ENCODE results near the gene CTSV. TPM values are rescaled to one million over a fixed set of nuclear protein-coding genes. Genes with fewer than 3 reads are reported as not detected.
"Not testable (repeated sequence)": the region's sequence is repeated elsewhere in the genome, so short reads cannot be mapped to it uniquely, and the experiment has no call there.

The CTSV gene
- total RNA-seq, 2 donors from 2014 or later, result 1.3 to 277 TPM

- H3K27ac ChIP-seq, result no peak overlapping the region
- no peaks in the 10 kb centered on the region for H3K9me3 ChIP-seq
- no peaks in the 10 kb centered on the region for H3K4me1 ChIP-seq (replicated peaks)
- H3K36me3 ChIP-seq, result no peaks in the 10 kb centered on the region
- TF ChIP-seq POLR2AphosphoS5 (IDR thresholded peaks at IDR 0.05) (no peak), POLR2A (IDR thresholded peaks at IDR 0.05) (no peak)
- TF ChIP-seq, protein P1, sequence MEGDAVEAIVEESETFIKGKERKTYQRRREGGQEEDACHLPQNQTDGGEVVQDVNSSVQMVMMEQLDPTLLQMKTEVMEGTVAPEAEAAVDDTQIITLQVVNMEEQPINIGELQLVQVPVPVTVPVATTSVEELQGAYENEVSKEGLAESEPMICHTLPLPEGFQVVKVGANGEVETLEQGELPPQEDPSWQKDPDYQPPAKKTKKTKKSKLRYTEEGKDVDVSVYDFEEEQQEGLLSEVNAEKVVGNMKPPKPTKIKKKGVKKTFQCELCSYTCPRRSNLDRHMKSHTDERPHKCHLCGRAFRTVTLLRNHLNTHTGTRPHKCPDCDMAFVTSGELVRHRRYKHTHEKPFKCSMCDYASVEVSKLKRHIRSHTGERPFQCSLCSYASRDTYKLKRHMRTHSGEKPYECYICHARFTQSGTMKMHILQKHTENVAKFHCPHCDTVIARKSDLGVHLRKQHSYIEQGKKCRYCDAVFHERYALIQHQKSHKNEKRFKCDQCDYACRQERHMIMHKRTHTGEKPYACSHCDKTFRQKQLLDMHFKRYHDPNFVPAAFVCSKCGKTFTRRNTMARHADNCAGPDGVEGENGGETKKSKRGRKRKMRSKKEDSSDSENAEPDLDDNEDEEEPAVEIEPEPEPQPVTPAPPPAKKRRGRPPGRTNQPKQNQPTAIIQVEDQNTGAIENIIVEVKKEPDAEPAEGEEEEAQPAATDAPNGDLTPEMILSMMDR (IDR thresholded peaks at IDR 0.05), result no peak
- no peak overlapping the region for H3K4me3 ChIP-seq
- no peaks in the 10 kb centered on the region for H3K27me3 ChIP-seq (replicated peaks; ENCODE audit: insufficient read depth)
- intact Hi-C loops (cut with DNase I), result no loop called here
- no peak for DNase-seq (ENCODE audit: low spot score)
- 58% methylated on average over 11 of the region's 11 CpGs for WGBS
These were observed 37.3 kb upstream of the CTSV start for GRCh38 chr9:97076238-97076637.

DNA sequence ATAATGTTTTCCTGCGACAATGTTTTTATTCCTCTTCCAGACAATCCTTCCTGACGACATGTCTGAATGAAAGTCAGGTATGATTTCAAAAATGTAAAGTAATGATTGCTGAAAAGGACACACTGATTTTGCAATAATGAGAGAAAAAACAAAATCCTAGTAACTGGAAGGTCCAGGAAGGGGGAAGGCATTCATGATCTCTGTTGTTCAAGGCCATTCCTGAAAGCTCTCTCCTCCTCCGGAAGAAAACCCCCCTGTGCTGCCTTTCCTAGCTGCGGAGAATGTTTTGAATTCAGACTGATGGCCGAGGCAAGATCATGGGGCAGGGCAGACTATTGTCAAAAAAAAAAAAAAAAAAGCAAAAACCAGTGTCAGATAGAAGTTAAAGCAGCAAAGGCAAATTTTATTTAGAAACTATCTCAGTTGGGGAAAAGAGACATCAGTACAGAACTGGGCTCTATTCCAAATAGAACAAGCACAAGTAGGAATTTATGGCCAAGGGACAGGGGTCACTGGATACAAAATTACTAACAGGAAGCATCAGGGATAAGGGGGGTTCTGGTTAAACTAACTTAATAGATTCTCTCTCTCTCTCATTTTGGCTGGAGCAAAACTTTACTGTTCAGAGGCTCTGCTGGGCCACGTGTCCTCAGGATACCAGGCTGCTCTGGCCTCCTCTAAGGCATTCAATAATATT is 36.5 kb upstream of the CTSV start:
- Histone ChIP-seq H3K36me3 (no peaks in the 10 kb centered on the region), H3K27ac (no peak overlapping the region), H3K4me3 (no peak overlapping the region), H3K9me3 (no peaks in the 10 kb centered on the region), H3K27me3 (replicated peaks; ENCODE audit: insufficient read depth) (no peaks in the 10 kb centered on the region), H3K4me1 (replicated peaks) (no peaks in the 10 kb centered on the region)
- intact Hi-C loops (cut with DNase I), result no loop called here
- WGBS, result 80% methylated on average over 6 of the region's 6 CpGs
- DNase-seq (ENCODE audit: low spot score), result no peak
- TF ChIP-seq POLR2AphosphoS5 (IDR thresholded peaks at IDR 0.05) (no peak), POLR2A (IDR thresholded peaks at IDR 0.05) (no peak)
- TF ChIP-seq, protein P1 (IDR thresholded peaks at IDR 0.05), result no peak

DNA sequence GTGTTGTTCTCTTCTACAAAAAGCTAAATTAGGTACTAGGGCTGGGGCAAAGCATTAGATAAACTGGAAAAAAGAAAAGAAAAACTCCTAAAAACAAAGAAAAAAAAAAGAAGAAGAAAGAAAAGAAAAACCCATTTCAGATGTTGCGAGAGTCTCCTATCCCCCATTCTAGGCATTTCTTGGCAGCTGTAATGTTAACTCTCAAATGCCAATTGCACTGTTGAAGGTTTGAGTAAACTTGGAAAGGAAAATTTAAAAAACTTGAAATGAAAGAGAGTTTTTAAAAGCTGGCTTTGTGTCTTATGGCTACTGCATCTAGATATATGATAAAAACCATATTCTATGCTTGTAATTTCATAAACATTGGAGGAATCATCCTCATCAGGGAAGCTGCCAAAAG is 34.6 kb upstream of the CTSV start:
- H3K27ac ChIP-seq, result no peak overlapping the region
- H3K27me3 ChIP-seq (replicated peaks; ENCODE audit: insufficient read depth), result no peaks in the 10 kb centered on the region
- H3K4me3 ChIP-seq, result no peak overlapping the region
- intact Hi-C loops (cut with DNase I), result no loop called here
- no peaks in the 10 kb centered on the region for H3K4me1 ChIP-seq (replicated peaks)
- H3K9me3 ChIP-seq, result no peaks in the 10 kb centered on the region
- H3K36me3 ChIP-seq, result no peaks in the 10 kb centered on the region
- 56% methylated on average over 1 of the region's 1 CpG for WGBS
- no peak for DNase-seq (ENCODE audit: low spot score)
- no peak for TF ChIP-seq POLR2AphosphoS5 (IDR thresholded peaks at IDR 0.05)
- TF ChIP-seq, protein P1 (IDR thresholded peaks at IDR 0.05), result no peak
- no peak for TF ChIP-seq POLR2A (IDR thresholded peaks at IDR 0.05)

DNA sequence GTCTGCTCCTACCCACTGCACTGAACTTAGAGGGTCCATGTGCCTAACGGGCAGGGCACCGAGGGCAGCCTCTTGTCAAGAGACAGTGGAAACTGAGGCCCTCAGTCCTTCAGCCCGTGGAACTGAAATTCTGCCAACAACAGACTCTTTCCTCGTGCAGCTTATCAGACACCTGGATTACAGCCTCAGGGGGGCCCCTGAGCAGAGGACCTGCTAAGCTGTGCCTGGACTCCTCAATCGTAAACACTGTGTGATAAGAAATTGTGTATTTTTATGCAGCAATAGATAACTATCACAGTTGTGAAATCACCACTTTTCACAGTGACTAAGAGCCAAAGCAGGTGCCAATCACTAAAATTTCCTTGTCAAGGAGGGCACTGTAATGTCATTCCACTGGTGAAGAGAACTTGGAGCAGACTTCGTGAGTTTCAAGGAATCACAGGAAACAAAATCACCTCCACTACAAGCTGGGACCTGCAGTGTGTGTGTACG is 33.4 kb upstream of the CTSV start:
- intact Hi-C loops (cut with DNase I), result no loop called here
- no peaks in the 10 kb centered on the region for H3K9me3 ChIP-seq
- no peak for DNase-seq (ENCODE audit: low spot score)
- WGBS, result 48% methylated on average over 7 of the region's 7 CpGs
- TF ChIP-seq POLR2A (IDR thresholded peaks at IDR 0.05) (no peak), POLR2AphosphoS5 (IDR thresholded peaks at IDR 0.05) (no peak)
- TF ChIP-seq, protein P1 (IDR thresholded peaks at IDR 0.05), result no peak
- no peaks in the 10 kb centered on the region for H3K27me3 ChIP-seq (replicated peaks; ENCODE audit: insufficient read depth)
- no peak overlapping the region for H3K4me3 ChIP-seq
- no peaks in the 10 kb centered on the region for H3K36me3 ChIP-seq
- H3K4me1 ChIP-seq (replicated peaks), result no peaks in the 10 kb centered on the region
- no peak overlapping the region for H3K27ac ChIP-seq

GRCh38 chr9:97070325-97070724 is 31.4 kb upstream of the CTSV start:
- over 99% methylated on average over 4 of the region's 4 CpGs for WGBS
- H3K4me1 ChIP-seq (replicated peaks); DNase-seq (ENCODE audit: low spot score): not testable (repeated sequence)

More at GRCh38 chr9:97070325-97070724, 31.4 kb upstream of the CTSV start:
- H3K27me3 ChIP-seq (replicated peaks; ENCODE audit: insufficient read depth); H3K9me3 ChIP-seq; H3K36me3 ChIP-seq; H3K27ac ChIP-seq; intact Hi-C loops (cut with DNase I); H3K4me3 ChIP-seq: not testable (repeated sequence)
